DOHH2 (cell line): ENCODE measurements around the gene IRF2.

Experiments used
- EZH2phosphoT487 ChIP-seq: fragments of 200-600 bp; sonication (generic); IDR thresholded peaks from 2 replicates; pipeline ENCODE4 v1.6.1; 2017; ENCODE audit warnings: borderline replicate concordance, mild to moderate bottlenecking, antibody characterized with exemption, low read length, moderate library complexity, mixed read lengths
- TF ChIP-seq, protein P1 (sequence below): fragments of 200-600 bp; sonication (generic); IDR thresholded peaks from one replicate; pipeline ENCODE4 v1.5.1; 2014; ENCODE audit warnings: antibody characterized with exemption, mild to moderate bottlenecking, low read depth, low read length; ENCODE audit not compliant: poor library complexity, severe bottlenecking

DNA sequence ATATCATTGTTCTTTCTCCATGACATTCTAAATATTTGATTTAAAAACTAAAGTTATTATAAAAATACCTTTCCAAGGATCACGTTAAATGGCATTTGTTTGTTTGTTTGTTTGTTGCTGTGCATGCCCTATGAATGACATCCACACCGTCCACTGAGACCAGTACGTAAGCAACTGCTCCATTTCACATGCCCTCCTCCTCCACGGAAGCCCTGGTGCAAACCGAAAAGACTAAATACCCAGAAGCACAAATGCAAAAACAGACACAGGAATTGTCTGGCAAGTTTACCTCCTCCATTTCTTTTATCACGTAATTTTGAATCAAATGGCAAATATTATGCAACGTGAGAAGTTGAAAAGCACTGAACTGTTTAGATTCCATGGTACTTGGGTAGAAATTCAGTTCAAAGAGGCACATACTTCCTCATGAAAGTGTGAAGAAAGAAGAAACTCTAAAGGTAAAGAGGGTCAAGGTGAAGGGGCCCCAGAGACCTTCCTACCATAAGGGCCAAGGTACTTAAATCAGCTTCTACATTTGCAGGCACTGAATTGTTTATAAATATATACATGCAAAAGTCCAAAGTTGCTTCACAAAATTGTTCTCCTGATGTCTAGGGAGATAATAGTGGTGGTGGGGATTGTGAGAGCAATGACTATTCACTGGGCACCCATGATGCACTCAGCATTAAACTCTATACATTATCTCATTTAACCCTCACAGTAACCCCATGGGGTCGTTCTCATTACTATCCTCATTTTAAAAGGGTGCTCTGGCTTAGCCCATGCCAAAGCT is 23.4 kb downstream of the IRF2 start:
- TF ChIP-seq, protein P1, sequence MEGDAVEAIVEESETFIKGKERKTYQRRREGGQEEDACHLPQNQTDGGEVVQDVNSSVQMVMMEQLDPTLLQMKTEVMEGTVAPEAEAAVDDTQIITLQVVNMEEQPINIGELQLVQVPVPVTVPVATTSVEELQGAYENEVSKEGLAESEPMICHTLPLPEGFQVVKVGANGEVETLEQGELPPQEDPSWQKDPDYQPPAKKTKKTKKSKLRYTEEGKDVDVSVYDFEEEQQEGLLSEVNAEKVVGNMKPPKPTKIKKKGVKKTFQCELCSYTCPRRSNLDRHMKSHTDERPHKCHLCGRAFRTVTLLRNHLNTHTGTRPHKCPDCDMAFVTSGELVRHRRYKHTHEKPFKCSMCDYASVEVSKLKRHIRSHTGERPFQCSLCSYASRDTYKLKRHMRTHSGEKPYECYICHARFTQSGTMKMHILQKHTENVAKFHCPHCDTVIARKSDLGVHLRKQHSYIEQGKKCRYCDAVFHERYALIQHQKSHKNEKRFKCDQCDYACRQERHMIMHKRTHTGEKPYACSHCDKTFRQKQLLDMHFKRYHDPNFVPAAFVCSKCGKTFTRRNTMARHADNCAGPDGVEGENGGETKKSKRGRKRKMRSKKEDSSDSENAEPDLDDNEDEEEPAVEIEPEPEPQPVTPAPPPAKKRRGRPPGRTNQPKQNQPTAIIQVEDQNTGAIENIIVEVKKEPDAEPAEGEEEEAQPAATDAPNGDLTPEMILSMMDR, result no peak
- TF ChIP-seq EZH2phosphoT487, result no peak
